ENCODE data around the gene JARID2.

DNA sequence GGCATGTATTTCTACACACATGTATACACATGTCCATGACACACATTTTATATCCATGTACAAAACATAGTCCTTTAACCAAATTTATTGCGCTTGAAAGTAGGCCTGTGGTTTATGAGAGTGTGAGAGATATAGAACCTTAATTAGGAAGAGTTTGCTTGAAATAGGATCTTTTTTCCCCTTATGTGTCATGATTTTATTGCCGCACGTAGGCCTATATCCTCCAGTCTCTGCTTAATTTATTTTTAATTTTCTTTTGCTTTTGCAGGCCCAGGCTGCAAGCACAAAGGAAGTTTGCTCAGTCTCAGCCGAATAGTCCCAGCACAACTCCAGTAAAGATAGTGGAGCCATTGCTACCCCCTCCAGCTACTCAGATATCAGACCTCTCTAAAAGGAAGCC is 205.9 kb downstream of the JARID2 start:
- TF ChIP-seq, protein P1, sequence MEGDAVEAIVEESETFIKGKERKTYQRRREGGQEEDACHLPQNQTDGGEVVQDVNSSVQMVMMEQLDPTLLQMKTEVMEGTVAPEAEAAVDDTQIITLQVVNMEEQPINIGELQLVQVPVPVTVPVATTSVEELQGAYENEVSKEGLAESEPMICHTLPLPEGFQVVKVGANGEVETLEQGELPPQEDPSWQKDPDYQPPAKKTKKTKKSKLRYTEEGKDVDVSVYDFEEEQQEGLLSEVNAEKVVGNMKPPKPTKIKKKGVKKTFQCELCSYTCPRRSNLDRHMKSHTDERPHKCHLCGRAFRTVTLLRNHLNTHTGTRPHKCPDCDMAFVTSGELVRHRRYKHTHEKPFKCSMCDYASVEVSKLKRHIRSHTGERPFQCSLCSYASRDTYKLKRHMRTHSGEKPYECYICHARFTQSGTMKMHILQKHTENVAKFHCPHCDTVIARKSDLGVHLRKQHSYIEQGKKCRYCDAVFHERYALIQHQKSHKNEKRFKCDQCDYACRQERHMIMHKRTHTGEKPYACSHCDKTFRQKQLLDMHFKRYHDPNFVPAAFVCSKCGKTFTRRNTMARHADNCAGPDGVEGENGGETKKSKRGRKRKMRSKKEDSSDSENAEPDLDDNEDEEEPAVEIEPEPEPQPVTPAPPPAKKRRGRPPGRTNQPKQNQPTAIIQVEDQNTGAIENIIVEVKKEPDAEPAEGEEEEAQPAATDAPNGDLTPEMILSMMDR (IDR thresholded peaks at IDR 0.05 in 4 of 5, conservative IDR thresholded peaks at IDR 0.05 in 1 of 5): no peak
- no peak for TF ChIP-seq POLR2A (IDR thresholded peaks at IDR 0.05)

Measured in gastrocnemius medialis (tissue), 4 donors.